ENCODE results near the gene GLI3.

- no peak for TF ChIP-seq POLR2A (IDR thresholded peaks at IDR 0.05)
- TF ChIP-seq, protein P1, sequence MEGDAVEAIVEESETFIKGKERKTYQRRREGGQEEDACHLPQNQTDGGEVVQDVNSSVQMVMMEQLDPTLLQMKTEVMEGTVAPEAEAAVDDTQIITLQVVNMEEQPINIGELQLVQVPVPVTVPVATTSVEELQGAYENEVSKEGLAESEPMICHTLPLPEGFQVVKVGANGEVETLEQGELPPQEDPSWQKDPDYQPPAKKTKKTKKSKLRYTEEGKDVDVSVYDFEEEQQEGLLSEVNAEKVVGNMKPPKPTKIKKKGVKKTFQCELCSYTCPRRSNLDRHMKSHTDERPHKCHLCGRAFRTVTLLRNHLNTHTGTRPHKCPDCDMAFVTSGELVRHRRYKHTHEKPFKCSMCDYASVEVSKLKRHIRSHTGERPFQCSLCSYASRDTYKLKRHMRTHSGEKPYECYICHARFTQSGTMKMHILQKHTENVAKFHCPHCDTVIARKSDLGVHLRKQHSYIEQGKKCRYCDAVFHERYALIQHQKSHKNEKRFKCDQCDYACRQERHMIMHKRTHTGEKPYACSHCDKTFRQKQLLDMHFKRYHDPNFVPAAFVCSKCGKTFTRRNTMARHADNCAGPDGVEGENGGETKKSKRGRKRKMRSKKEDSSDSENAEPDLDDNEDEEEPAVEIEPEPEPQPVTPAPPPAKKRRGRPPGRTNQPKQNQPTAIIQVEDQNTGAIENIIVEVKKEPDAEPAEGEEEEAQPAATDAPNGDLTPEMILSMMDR (IDR thresholded peaks at IDR 0.05): no peak
Measured at GRCh38 chr7:42161110-42161509, 75.9 kb downstream of the GLI3 start.

Data from adrenal gland (tissue), 5 donors.